Lower leg skin (tissue), 3 donors: ENCODE results near the gene CRIP3.

Source experiments
- POLR2A ChIP-seq, 2 donors: fragments of 450-650 bp; IDR thresholded peaks; one replicate each; pipeline ENCODE4 v1.6.1; 2016 to 2017; ENCODE audit warnings: antibody characterized with exemption in 2 of 2, mild to moderate bottlenecking in 1 of 2, moderate library complexity in 1 of 2
- TF ChIP-seq, protein P1 (sequence below), 3 donors: fragments of 450-650 bp; IDR thresholded peaks; one replicate each; pipeline ENCODE4 v1.5.1; 2016; ENCODE audit warnings: antibody characterized with exemption in 3 of 3, mild to moderate bottlenecking in 3 of 3, moderate library complexity in 2 of 3

DNA sequence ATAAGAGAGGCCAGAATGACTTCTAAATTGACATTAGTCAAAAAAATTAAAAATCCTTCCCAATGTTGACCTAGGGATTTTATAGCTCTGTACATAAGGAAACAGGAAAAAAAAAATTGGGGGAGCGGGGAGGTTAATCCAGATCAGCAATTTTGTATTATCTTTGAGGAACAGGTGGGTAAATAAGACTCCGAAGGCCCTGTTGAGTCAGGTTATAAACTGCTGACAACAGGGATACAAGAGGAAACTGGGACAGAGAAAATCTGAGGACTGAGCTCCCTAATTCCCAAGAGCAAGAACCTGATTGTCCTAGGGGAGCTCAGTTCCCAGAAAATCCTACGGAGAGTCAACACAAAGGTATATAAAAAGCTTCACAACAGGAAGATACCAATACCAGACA is 26.8 kb upstream of the CRIP3 start:
- TF ChIP-seq POLR2A (IDR thresholded peaks at IDR 0.05) = no peak
- TF ChIP-seq, protein P1, sequence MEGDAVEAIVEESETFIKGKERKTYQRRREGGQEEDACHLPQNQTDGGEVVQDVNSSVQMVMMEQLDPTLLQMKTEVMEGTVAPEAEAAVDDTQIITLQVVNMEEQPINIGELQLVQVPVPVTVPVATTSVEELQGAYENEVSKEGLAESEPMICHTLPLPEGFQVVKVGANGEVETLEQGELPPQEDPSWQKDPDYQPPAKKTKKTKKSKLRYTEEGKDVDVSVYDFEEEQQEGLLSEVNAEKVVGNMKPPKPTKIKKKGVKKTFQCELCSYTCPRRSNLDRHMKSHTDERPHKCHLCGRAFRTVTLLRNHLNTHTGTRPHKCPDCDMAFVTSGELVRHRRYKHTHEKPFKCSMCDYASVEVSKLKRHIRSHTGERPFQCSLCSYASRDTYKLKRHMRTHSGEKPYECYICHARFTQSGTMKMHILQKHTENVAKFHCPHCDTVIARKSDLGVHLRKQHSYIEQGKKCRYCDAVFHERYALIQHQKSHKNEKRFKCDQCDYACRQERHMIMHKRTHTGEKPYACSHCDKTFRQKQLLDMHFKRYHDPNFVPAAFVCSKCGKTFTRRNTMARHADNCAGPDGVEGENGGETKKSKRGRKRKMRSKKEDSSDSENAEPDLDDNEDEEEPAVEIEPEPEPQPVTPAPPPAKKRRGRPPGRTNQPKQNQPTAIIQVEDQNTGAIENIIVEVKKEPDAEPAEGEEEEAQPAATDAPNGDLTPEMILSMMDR (IDR thresholded peaks at IDR 0.05) = no peak
